Calu3 (cell line): ENCODE results near the gene TTC8. TPM values are rescaled to one million over a fixed set of nuclear protein-coding genes. Genes with fewer than 3 reads are reported as not detected.

Experiments
- BruUV-seq: library from RNA; stranded (reverse); fragments of 400-500 nt; replicated peaks from 2 replicates; lab custom pipeline; 2021; lab: Mats Ljungman, UMichigan
- CTCF ChIA-PET: fragments of 300-600 bp; sonication (Branson Sonifier 250); formaldehyde crosslinking; loops from one replicate; lab custom pipeline; 2022; ENCODE audit warnings: antibody characterized with exemption; lab: Charles Lee
- DNase-seq: peaks from one replicate; pipeline ENCODE4 v3.0.0; 2022
- H3K27ac Mint-ChIP-seq: one replicate; pipeline ENCODE4 v1.8.0; 2022; ENCODE audit warnings: mixed read lengths; ENCODE audit not compliant: unreplicated experiment
- H3K27me3 Mint-ChIP-seq: one replicate; pipeline ENCODE4 v1.8.0; 2022; ENCODE audit warnings: mixed read lengths; ENCODE audit not compliant: unreplicated experiment
- H3K36me3 Mint-ChIP-seq: one replicate; pipeline ENCODE4 v1.8.0; 2022; ENCODE audit warnings: mild to moderate bottlenecking, moderate library complexity, mixed read lengths; ENCODE audit not compliant: insufficient read depth, unreplicated experiment
- H3K4me1 Mint-ChIP-seq: one replicate; pipeline ENCODE4 v1.8.0; 2022; ENCODE audit warnings: mild to moderate bottlenecking, low read depth, mixed read lengths; ENCODE audit not compliant: unreplicated experiment
- H3K4me3 Mint-ChIP-seq: one replicate; pipeline ENCODE4 v1.8.0; 2022; ENCODE audit warnings: mild to moderate bottlenecking, low read depth, moderate library complexity, mixed read lengths; ENCODE audit not compliant: unreplicated experiment
- H3K9me3 Mint-ChIP-seq: one replicate; pipeline ENCODE4 v1.8.0; 2022; ENCODE audit warnings: low read depth, mixed read lengths; ENCODE audit not compliant: unreplicated experiment
- intact Hi-C: fragments of 100-400 bp; cut with micrococcal nuclease; formaldehyde crosslinking; loops from one replicate; pipeline ENCODE4 v1.10.0; 2022; ENCODE audit not compliant: unreplicated experiment
- total RNA-seq: library from RNA; stranded (reverse); gene quantifications from 2 replicates; pipeline ENCODE4 v1.2.3, GENCODE V29; 2022
- TF ChIP-seq, protein P1 (sequence below): fragments of 200-600 bp; IDR thresholded peaks from one replicate; pipeline ENCODE4 v1.8.0; 2022; ENCODE audit warnings: antibody characterized with exemption; ENCODE audit not compliant: unreplicated experiment

The TTC8 gene
- total RNA-seq, 1 experiment from 2014 or later: 17.0 TPM

DNA sequence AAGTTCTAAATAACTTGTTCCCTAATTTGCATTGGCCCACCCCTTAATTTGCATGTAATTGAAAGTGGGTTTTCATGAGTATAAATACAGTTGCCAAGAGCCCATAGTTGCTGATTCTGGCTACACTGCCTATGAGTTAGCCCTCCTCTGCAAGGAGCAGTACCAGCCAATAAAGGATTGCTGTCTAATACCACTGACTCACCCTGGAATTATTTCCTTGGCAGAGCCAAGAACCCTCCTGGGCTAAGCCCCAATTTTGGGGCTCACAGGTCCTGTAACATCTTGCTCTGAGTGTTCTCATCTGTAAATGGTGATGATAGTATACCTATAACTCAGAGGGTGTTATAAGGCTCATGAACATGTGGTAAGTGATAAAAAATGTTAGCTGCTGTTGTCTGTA lies 6.8 kb downstream of the TTC8 start:
- H3K9me3 Mint-ChIP-seq: no peaks in the 10 kb centered on the region
- no peaks in the 10 kb centered on the region for H3K4me1 Mint-ChIP-seq
- H3K36me3 Mint-ChIP-seq: no peaks in the 10 kb centered on the region
- no peak overlapping the region for H3K4me3 Mint-ChIP-seq
- H3K27ac Mint-ChIP-seq: no peak overlapping the region
- DNase-seq: no peak
- CTCF ChIA-PET: no interaction called here
- H3K27me3 Mint-ChIP-seq: no peaks in the 10 kb centered on the region
- TF ChIP-seq, protein P1, sequence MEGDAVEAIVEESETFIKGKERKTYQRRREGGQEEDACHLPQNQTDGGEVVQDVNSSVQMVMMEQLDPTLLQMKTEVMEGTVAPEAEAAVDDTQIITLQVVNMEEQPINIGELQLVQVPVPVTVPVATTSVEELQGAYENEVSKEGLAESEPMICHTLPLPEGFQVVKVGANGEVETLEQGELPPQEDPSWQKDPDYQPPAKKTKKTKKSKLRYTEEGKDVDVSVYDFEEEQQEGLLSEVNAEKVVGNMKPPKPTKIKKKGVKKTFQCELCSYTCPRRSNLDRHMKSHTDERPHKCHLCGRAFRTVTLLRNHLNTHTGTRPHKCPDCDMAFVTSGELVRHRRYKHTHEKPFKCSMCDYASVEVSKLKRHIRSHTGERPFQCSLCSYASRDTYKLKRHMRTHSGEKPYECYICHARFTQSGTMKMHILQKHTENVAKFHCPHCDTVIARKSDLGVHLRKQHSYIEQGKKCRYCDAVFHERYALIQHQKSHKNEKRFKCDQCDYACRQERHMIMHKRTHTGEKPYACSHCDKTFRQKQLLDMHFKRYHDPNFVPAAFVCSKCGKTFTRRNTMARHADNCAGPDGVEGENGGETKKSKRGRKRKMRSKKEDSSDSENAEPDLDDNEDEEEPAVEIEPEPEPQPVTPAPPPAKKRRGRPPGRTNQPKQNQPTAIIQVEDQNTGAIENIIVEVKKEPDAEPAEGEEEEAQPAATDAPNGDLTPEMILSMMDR: no peak
- intact Hi-C loops: no loop called here
- no TSS peak for BruUV-seq

- Mint-ChIP-seq H3K27me3 (no peaks in the 10 kb centered on the region), H3K36me3 (no peaks in the 10 kb centered on the region), H3K27ac (no peak overlapping the region), H3K4me1 (peaks cover 7% of the 10 kb centered on the region), H3K9me3 (no peaks in the 10 kb centered on the region), H3K4me3 (no peak overlapping the region)
- BruUV-seq: no TSS peak
- intact Hi-C loops: no loop called here
- CTCF ChIA-PET: no interaction called here
- TF ChIP-seq, protein P1: no peak
- no peak for DNase-seq
Observed at GRCh38 chr14:88834883-88835431, 10.5 kb downstream of the TTC8 start.

DNA sequence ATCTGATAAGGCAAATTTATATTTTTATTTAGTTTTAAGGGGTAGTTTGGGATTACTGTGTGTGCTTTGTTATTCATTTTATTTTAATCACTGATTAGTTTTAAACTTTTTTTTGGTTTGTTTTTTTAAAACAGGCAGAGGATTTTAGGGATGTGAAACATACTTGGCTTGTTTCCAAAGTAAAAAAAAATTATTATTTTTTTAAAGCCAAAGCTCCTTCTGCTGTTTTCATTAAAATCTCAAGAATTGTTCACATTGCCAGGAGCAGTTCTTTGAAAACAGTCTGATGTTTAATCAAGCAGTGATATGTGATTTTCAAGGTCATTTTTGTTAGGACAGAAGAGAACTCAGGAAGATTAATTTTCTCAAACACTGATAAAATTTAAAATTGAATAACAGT lies 11.2 kb downstream of the TTC8 start:
- TF ChIP-seq, protein P1: no peak
- H3K36me3 Mint-ChIP-seq: no peaks in the 10 kb centered on the region
- H3K9me3 Mint-ChIP-seq: no peaks in the 10 kb centered on the region
- H3K4me3 Mint-ChIP-seq: no peak overlapping the region
- no TSS peak for BruUV-seq
- no peak overlapping the region for H3K27ac Mint-ChIP-seq
- intact Hi-C loops: no loop called here
- DNase-seq: no peak
- peaks cover 7% of the 10 kb centered on the region for H3K4me1 Mint-ChIP-seq
- H3K27me3 Mint-ChIP-seq: no peaks in the 10 kb centered on the region
- CTCF ChIA-PET: no interaction called here

DNA sequence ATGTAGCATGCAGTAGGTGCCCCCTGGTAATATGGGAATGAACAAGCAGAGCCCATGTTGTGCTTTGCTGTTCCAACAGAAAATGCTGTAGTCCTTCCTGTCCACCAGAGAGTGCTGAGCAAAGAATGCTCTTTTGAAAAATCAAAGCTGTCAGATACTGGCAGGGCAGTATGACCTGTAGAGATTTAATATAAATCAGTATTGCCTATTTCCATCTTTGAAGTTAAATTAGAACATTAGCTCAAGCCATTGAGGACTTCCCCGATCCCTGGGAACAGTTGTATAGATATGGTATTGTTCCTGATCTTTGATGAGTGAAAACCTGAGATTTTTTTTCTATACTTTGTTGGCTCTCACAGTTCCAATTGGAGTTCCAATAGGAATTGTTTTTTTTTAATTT lies 13.0 kb downstream of the TTC8 start:
- no peaks in the 10 kb centered on the region for H3K36me3 Mint-ChIP-seq
- intact Hi-C loops: no loop called here
- H3K27me3 Mint-ChIP-seq: no peaks in the 10 kb centered on the region
- DNase-seq: no peak
- CTCF ChIA-PET: no interaction called here
- H3K9me3 Mint-ChIP-seq: no peaks in the 10 kb centered on the region
- peaks cover 7% of the 10 kb centered on the region for H3K4me1 Mint-ChIP-seq
- TF ChIP-seq, protein P1: no peak
- no peak overlapping the region for H3K27ac Mint-ChIP-seq
- no peak overlapping the region for H3K4me3 Mint-ChIP-seq
- BruUV-seq: no TSS peak
